Measurements from ENCODE around the gene SHC4.
A peak's percentile ranks its signal among the peaks of the same experiment; 100 is the strongest.
"Not testable (repeated sequence)": the region's sequence is repeated elsewhere in the genome, so short reads cannot be mapped to it uniquely, and the experiment has no call there.

The SHC4 gene

DNA sequence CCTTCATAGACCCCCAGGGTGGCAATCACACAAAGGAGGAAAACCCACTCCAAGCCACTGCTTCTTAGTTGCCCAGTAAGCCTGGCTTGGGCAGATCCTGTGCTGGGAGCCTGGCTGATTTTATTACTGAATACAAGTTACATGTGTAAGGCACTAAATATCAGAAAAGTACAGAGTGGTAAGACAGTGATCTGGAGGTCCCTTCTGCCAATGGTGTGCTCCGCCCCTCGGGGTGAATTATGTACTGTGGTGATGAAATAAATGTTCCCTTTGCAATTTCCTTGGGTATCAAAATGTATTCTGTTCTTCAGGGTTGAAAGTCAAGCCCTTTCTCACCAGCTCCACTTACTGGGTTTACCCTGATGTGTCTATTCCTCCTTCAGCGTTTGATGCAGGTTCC lies 47.0 kb downstream of the SHC4 start:
- no peak for DNase-seq

DNA sequence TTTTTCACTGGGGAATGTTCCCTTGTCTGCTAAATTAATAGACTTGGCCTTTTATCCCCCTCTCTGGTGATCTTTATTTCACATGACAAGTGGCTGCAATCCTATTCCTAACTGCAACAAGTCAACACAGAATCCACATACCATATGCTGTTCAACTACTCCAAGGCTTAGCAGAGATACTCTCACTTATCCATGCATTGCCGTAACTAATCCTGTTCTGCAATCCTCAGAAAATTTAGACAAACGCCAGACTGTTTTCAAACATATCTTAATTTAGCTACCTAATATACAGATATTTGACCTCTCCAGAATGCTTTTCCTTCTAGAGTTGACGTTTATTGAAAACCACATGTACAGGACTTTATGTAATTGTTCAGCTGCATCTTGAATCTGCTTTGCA lies 47.9 kb downstream of the SHC4 start:
- no peak for DNase-seq

DNA sequence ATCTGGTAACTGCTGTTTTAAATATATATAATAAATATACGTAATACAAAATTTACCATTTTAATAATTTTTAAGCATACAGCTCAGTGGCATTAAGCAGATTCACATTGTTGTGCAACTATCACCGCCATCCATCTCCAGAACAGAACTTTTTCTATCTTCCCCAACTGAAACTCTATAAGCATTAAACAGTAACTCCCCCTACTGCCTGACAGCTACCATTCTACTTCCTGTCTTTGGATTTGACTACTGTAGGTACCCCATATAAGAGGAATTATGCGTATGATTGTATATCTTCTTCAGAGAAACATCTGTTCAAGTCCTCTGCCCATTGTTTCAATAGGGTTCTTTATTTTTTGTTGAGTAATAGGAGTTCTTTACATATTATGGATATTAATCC lies 49.0 kb downstream of the SHC4 start:
- DNase-seq, result peak; percentile 56

DNA sequence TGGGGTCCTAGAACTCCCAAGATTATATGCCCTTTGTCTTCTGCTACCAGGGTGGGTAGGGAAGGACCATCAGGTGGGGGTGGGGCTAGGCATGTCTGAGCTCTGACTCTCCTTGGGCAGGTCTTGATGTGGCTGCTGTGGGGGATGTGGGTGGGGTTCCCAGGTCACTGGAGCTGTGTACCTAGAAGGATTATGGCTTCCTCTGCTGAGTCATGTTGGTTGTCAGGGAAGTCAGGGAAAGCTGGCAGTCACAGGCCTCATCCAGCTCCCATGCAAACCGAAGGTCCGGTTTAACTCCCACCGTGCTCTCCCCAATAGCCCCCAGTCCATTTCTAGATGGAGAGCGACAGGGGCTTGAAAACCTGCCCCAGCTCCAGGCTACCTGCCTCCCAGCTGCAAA lies 50.6 kb downstream of the SHC4 start:
- DNase-seq, result no peak

DNA sequence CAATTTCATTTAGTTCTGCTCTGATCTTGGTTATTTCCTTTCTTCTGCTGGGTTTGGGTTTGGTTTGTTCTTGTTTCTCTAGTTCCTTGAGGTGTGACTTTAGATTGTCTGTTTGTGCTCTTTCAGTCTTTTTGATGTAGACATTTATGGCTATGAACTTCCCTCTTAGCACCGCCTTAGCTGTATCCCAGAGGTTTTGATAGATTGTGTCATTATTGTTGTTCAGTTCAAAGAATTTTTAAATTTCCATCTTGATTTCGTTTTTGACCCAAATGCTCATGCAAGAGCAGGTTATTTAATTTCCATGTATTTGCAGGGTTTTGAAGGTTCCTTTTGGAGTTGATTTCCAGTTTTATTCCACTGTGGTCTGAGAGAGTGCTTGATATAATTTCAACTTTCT lies 53.2 kb downstream of the SHC4 start:
- not testable (repeated sequence) for DNase-seq

DNA sequence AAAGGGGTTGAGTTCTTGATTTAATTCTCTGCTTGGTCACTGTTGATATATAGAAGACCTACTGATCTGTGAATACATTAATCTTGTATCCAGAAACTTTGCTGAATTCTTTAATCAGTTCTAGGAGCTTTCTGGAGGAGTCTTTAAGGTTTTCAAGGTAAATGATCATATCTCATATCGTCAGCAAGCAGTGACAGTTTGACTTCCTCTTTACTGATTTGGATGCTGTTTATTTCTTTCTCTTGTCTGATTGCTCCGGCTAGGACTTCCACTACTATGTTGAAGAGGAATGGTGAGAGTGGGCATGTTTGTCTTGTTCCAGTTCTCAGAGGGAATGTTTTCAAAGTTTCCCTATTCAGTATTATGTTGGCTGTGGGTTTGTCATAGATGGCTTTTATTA lies 54.4 kb downstream of the SHC4 start:
- DNase-seq, result peak; percentile 5

DNA sequence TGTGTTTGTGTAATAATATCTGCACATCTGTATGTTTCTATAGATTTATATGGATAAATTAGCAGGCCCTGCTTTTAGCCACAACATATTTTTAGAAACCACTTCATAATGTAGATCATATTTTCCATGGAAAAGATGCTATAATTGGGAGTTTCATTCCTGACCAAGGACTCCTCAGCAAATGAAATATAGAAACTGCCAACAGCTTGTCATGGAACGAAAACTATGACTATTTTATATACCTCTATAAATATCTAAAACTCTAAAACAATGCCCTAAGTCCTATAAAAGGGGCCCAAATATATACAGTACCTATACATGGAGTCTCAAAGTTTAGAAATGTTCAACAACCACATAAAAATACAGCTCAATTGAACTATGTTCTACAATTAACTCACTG lies 57.9 kb downstream of the SHC4 start:
- no peak for DNase-seq

DNA sequence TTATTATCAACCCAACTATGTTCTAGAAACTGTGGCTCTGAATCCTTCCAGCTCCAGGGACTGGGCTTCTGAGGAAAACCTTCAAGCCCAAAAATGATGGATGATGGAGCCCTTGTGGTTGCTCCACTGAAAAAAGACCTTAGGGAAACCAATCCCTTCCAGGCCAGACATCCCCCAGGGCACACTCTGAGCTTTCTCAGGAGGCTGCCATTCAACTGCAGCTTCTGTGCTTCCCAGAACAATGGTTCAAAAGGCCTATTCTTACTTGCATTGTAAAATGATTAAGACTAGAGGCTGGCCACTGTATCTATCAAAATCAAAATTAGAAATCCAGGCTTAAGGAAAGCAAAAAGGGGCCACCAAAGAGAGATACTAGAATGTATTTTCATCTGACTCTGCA lies 58.5 kb downstream of the SHC4 start:
- DNase-seq, result no peak

DNA sequence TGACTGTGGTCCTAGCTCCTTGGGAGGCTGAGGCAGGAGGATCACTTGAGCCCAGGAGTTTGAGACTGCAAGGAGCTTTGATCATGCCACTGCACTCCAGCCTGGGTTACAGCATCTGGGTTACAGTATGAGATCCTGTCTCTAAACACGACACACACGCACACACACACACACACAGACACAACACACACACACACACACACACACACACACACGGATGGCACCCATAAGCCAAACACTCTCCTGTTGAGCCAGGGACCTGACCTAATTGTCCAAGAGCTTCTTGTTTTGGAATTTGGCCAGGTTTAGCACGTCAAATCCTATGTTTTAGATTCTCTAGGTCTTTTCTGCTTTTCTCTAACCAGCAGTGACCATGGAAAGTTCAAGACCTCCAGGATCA lies 59.0 kb downstream of the SHC4 start:
- DNase-seq, result no peak

DNA sequence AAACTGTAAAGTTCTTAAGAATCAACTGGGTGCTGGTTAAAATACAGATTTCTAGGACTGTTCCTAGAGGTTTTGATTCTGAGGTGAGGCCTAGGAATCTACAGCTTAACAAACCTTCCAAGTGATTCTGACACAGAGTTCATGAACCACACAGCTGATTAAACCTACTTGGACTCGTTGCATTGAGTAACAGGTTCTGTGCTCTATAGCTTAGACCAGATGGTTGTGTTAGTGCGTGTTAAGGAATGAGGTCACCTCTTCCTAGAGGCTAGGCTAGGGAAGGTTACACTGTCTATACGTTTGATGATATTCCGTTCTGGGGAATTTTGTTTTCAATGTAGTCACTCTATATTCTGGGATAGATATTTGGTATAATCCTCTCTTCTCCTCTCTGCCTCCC lies 63.9 kb downstream of the SHC4 start:
- DNase-seq, result no peak

DNA sequence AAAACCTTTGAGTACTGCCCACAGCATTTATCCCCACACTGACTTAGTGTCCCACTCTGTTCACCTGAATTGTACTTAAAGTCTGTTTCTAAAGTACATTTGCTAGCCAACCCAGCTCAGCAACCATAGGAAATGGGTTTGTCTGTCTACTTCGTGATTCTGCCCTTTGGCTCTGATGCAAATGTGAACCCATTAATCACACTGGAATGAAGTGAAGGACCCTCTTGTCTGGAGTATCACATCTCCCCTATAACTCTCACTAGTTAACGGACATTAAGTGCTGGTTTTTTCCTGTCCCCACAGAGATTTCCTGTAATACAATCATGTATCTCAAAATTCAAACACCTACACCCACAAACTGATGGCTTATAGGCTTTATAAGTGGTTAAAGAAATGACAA lies 65.3 kb downstream of the SHC4 start:
- DNase-seq, result peak; percentile 26

DNA sequence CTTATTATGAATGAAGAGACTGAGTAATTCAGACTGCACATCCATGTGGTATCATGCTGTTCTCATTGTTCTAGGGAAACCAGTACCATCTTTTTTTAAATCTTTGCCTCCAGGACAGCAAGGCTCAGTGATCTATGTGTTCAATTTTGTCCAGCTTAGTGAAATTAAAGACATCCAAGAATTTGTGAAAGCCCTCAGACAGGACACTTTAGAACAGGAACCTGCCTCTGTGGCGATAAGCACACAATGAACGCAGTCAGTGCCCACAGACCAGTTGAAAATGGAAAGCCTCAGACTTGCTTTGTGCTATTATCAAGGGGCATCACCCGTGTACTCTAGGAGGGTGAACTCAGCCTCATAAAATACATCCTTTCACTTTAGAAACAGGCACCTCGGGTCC lies 65.7 kb downstream of the SHC4 start:
- DNase-seq, result peak; percentile 89

DNA sequence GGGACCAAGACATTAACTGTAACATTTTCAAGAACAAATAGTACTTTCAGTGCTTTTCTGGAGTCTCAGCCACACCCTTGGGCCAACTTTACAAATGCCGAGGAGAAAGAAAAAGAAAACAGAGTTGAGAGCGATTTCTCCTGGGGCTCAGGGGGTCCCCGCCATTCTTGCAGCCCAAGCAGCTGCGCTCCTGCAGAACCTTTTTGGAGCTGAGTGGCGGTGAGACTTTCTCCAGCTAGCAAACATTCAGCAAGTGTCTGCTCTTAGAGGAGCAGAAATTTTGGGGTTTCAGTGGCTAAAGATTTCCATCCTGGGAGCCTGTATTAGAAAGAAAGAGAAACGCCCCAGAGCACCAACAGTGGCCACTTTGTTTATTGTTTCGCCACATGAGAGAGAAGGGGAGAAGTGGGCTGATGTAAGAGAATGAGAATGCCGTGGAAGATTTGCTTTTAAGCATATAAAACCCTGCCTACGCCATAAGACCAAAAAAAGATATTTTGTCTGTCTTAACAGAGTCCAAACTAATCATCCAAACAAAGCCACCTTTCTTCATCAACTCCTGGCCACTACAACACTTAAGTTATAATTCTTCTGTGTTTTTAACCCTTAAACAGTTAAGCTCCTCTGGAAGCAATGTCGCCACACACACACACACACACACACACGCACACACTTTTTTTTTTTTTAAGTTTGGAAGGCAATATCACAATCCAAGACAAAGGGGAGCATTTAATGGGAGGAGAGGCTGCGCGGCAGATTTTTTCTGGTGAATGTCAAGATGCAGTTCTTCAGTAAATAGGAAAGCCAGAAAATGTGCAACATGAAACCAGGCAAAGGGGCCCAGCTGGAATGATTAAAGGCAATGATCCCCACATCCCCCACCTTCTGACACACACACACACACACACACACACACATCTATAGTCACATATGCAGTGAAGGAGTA lies 66.6 kb downstream of the SHC4 start:
- DNase-seq, result peak; percentile 27

DNA sequence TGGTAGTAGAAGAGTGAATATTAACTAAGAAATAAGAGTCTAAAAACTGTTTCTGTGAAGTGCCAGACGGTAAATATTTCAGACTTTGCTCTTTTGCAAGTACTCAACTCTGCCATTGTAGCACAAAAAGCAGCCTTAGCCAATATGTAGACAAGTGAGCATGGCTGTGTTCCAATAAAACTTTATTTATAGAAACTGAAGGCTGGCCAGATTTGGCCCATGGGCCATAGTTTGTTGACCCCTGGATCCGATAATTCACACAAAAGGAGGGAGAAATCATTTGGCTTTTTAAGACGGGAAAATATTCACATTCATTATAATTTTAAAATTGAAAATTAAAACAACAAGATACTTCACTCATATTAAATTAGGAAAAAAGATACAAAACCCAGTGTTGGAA lies 70.4 kb downstream of the SHC4 start:
- no peak for DNase-seq

DNA sequence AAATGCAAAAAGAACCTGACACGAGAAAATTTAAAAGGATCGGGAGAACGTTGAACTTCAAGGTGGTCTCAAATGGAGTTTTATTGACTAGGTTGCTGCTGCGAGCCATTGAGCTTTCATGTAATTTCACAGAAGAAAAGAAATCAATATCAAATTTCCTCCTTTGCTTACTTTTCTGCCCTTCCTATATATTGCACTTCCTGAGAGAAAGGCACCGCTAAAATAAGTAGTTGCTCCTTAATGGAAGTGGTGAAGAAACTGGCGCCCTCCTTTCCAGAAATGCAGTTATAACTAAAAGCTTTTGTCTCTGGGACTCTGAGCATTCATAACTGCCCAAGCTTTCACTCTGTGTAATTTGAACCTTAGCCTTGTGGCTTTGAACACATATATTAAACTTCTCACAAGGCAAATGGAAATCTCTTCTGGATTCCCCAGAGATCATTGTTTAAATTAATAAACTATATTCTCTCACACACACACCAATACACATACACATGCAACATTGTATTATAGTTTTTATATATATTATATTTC lies 72.4 kb downstream of the SHC4 start:
- DNase-seq, result no peak

DNA sequence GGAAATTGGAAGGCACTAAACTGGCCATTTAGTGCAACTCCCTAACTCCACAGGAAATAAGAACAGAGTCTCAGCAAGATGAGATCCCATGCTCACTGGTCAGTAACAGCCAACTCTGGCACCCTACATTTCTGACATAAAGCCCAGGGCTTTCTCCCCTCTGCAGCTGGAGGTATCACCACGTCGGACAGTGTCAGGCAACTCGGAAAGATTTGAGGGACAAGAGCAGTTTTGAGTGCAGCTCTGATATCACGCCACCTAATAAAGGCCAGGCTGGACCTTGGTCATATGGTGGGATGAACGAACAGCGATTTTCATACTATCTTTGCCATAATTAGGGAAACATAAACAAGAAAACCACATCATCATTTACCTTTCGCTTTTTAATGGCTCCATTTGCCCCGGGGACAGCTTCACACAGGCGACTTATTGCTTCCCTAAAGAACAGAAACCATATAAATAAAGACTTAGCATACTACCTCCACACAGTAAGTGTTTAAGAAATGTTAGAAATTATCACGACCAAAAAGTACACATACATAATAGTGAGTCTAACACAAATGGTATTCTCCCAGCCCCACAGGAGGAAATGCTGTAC lies 73.2 kb downstream of the SHC4 start:
- DNase-seq, result no peak

DNA sequence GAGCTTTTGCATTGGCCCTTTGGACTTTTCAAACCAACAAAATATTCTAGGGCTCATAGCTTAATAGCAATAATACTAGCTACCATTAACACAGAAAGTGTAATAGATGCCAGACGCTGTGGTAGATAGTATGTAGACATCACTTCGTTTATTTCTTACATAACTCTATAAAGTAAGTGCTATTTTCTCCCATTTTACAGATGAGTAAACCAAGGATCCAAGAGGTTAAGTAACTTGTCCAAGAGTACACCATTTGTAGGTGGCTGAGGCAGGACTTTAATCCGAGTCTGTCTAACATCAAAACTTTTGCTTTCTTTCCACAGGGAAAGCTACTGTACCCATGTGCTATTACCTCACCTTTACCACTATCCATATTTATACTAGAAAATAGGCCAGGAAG lies 73.8 kb downstream of the SHC4 start:
- no peak for DNase-seq

DNA sequence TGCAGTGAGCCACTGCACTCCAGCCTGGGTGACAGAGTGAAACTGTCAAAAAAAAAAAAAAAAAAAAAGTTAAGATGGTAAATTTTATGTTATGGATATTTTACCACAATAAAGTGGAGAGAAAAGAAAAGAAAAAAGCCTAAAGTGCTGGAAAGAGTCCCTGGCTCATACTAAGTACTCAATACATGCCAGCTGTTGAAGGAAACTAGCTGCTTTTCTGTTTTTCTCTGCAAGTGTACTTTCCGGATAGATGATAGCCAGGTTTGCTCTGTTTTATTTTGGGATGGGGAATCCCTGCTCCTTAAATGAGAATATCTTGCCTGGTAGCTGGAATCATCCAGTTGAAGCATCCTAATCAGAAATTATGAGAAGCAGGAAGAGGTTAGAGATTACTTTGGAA lies 74.9 kb downstream of the SHC4 start:
- no peak for DNase-seq

DNA sequence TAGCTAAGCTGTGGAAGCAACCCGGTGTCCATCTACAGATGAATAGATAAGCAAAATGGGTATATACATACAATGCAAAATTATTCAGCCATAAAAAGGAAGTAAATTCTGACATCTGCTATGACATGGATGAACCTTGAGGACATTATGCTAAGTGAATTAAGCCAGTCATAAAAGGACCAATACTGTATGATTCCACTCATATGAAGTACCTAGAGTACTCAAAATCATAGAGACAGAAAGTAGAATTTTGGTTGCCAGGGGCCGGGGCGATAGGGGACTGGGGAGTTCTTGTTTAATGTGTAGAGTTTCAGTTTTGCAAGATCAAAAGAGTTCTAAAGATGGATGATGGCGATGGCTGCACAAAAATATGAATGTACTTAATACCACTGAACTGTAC lies 75.5 kb downstream of the SHC4 start:
- no peak for DNase-seq

DNA sequence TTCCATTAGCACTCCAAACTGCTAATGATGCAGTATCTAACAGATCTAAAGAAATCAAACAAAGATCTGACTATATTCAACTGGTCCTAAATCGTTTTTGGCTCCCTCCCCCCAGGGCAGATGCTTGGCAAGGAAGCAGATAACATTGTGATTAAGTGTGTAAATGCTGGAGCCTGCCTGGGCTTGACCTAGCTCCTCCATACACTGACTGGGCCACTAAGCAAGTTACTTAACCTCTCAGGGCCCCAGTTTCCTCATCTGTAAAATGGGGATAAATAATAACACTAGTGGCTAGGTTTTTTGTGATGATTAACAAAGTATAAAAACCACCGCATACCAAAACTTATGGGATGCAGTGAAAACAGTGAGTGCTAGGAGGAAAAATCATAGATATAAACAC lies 76.6 kb downstream of the SHC4 start:
- no peak for DNase-seq

DNA sequence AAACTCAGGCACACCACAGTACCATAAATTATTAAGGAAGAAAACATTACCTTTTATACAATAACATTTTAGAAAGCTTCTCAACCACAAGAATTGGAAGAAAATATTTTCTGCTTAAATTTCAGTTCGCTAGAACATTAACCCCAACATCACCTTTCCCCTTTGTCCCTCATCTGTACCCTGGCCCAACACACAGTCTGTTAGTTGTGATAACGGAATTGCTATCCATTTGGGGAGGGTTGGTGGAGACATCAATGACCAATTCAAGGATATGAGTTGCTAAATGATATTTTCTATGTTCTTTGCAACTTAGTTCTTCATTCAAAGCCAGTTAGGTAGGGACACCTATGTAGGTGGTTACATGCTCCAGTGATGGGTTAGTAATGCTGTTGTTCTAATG lies 80.0 kb downstream of the SHC4 start:
- no peak for DNase-seq

DNA sequence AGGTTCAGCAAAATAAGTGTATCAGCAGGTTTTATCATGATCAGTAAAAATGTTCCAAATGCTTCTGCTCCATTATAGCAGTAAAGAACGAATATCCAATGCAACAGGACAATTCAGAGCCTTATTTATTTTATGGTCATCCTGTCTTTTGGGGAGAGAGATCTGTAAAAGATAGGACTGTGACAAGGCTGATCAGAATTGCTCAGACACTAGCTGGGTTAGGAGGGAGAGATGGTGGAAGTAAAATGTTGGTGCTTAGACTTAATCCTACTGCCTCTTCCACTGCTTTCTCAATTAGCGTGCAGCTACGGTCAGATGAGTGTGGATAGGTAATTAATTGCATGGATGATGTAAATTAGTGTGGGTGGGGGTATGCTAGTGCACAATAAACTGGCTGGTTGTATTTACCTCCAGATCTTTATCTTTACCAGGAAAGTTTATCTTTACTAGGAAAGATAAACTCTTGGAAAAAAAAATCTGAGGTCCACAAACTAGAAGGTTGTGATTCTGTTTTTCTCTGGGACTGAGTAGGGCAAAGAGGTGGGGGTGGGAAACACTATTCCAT lies 83.6 kb downstream of the SHC4 start:
- DNase-seq, result no peak

DNA sequence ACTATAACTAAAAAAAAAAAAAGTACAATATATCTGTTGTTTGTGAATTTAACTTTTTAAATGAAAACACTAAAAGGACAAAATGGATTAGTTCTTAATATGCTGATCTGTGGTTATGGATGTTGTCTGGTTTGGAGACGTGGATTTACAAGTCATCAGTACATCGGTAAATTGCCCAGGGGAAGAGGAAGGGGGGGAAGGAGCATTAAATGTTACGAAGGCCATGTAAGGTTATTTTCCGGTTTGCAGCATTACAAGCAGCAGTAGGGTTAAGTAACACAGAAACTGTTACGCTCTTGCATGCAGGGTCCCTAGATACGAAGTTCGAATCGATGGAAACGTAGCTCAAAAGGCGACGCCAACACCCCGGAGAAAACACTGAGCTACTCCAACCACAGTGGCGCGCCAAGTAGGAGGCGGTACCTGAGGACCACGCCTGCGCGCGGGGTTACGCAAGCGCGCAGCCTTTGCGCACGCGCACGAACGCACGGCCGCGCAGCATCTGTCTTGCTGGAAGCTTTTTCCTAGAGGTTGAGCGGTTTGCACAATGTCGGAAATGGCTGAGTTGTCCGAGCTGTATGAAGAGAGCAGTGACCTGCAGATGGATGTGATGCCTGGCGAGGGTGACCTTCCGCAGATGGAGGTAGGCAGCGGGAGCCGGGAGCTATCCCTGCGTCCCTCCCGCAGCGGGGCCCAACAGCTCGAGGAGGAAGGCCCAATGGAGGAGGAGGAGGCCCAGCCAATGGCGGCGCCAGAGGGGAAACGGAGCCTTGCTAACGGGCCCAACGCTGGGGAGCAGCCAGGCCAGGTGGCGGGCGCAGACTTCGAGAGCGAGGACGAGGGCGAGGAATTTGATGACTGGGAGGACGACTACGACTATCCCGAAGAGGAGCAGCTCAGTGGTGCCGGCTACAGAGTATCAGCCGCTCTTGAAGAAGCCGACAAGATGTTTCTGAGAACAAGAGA lies 85.8 kb downstream of the SHC4 start, which contains the start of gene EID1:
EID1 (plus strand) TSS at position 505 of the 966 bp plus-strand sequence; CDS start at position 548, 43 bp downstream.
- peak; percentile 98 for DNase-seq

All from hematopoietic multipotent progenitor cell treated with erythropoietin and hydrocortisone succinate and interleukin-3 and kit ligand, for 4 days (in vitro differentiated cells).